NCI-H2171 (cell line): ENCODE results near the gene SDC3.
A peak's percentile ranks its signal among the peaks of the same experiment; 100 is the strongest.

Experiments used
- DNase-seq: peaks from one replicate; lab custom pipeline; 2025; lab: John Stamatoyannopoulos, UW

SDC3 gene

DNA sequence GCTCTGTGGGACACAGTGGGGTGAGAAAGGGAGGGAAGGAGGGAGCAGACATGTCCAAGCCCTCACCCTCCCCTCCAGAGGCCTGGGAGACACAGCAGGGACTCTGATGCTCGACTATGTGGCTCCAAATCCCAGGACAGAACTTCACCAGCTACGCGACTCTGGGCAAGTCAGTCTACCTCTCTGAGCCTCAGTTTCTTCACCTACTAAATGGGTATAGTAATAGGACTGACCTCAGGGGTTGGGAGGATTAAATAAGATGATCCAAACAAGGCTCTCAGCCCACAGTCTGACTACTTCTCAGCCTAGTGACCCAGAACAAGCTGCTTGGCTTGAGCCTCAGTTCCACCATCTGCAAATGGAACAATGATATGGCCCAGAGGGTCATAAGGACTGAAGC lies 19.6 kb downstream of the SDC3 start:
- DNase-seq = no peak

DNA sequence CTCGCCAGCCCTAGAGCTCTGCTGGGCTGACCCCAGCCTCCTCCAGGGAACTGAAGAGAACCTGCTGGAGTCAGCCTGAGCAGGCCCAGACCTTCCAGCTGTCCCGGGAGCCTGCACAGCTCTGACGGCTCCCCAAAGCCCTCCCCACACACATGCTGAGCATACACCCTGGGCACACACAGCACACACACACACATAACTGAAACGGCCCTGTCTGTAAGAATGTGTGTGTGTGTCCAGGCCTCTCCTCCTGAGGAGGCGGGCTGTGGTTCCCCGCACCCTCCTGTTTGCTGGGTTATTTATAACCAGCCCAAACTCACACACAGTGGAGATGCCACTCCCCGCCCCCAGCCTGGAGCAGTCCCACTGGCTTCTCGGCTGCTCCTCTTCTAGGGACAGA lies 20.2 kb downstream of the SDC3 start:
- no peak for DNase-seq

DNA sequence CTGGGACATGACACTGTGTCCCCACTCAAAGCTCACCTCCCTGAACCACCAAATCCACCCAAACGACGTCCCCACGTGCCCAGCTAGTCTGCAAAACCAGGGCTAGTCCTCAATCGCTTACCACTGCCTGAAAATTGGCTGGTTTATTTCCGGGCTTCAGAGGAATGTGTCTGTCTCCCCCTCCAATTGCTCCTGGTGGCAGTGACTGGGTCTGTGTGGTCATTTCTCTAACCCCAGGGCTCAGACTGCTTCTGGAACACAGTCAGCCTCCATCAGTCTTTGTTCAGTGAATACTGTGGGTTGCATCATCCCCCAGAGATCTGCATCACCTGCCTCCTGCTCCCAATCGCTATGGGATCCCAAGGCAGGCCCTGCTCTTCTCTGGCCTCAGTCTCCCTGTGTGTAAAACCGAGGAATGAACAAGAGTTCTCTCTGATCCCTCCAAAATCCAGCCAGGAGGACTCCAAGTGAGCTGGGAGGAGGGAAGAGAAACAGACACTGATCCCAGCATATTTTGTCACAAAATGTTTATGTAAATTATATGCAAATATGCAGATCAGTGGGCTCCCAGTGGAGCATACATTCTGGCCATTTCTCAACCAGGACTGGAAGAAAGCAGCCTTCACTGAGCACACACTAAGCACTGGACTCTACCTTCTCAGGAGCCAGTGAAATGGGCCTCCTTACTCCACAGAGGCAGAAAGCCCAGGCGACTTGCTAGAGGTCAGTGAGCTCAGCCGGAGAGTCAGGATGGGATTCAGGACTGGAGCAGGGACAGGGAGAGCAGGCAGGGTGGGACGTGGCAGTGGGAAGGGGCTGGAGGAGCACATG lies 20.9 kb downstream of the SDC3 start:
- DNase-seq = no peak

DNA sequence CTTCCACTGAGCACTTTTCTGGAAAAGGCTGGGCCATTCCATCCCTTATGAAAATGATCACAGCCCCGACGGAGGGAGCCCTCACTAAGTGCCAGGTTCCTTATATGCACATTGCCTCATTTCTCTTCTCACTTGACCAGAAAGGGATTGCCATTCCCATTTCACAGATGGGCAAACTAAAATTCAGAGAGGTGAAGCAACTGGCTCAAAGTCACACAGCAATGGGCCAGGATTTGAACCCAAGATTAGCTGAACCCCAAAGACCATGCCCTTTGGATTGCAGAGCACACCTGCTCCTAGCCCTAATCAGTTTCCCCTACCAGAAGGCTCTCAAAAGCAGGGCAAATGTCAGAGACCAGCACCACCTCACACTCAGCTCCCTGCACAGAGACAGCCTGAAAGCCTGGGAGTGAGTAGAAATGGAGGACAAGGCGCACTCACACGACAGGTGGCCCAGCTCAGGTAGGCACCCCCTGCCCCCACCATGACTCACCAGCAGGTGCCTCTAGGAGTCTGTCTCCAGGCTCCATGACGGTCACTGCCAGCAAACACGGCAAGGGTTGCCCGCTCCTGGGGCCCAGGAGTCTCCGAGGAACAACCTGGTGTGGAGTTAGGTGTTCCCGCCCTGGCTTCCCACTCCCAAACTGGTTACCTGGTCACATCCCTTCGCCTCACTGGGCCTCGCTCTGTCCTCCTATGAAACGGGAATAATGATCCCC lies 21.7 kb downstream of the SDC3 start:
- no peak for DNase-seq

DNA sequence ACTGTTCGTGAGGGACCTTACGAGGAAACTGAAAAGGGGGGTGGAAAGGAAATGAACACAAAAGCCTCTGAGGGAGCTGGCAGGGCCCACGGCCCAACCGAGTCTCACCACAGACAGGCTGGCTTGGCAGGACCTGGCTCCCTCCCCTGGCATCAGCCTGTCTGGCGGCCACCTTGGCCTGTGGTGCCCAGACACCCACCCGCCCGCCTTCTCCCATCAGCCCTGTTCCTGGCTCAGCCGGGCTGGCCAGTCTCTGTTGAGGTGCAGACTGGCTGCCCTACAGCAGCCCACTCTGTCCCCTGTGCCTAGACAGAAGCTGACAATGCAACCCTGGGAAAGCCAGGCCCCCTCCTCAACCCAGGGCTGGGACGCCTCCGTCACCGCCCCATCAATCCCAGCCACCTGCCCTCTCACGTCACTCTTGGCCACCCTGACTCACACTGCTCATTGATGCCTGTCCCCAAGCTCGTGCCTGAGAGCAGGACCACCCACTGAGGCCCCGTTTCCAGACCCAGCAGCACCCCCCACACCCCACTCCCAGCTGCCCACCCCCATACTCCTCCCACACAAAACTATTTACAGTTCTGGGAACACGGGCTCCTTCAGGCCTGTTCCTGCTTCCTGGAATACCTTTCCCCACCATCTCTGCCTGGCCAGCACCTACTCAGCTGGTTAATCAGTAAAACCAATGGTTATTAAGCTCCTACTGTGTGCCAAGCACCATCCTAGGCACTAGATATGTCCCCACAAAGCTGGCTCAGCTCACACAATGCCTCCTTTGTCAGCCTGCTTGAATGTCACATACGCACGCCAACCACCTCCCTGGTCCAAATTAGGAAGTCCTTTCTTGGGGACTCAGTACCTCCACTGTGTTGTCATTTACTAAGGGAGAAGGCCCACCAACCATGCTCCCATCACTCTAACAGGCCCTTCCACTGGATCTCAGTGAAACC lies 22.7 kb downstream of the SDC3 start:
- no peak for DNase-seq

DNA sequence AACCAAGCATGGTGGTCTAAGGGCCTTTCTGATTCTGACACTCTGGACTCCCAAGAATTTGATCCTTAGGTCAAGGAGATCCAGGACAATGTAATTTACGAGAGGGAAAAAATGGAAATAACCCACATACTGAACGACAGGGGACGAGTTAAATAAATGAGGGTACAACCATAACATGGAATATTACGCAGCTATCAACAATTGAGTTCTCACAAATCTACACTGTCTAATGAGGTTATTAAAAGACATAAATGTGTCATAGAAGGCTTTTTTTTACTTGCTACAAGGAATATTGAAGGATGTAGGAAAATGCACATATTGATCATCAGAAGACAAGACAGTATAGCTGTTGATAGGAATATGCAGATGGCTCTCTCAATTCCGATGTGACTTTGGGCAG lies 23.8 kb downstream of the SDC3 start:
- no peak for DNase-seq

DNA sequence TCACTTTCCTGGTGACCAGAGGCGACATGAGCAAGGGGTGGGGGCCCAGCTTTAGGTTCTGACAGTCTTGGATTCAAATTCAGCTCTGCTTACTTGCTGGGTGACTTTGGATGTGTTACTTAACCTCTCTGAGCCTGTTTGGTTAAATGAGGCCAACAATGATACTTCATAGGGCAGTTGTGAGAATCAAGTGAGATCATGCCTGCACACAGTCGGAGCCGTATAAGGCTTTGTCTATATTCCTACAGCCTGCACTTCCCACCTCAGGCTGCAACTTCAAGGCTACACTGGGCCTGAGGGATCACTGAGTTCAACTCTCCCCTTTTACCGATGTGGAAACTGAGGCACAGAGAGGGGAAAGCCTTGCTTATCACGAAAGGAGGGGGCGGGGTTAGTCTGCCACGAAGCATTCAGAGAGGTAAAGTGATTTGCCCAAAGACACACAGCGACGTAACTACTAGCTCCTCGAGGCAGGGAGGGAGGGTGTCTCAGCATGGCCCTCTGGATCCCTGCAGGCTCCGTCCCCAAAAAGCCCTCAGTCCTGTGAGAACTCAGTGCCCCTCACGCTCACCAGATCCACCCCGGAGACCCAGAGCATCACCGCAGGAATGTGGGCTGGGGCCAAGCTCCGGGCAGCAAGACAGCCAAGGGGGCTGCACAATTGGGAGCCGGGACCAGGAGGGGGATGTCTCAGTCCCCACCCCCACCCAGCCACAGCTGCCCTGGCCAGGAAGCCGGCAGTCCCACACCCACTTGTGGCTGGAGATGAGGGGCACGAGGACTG lies 25.0 kb downstream of the SDC3 start:
- DNase-seq = no peak

DNA sequence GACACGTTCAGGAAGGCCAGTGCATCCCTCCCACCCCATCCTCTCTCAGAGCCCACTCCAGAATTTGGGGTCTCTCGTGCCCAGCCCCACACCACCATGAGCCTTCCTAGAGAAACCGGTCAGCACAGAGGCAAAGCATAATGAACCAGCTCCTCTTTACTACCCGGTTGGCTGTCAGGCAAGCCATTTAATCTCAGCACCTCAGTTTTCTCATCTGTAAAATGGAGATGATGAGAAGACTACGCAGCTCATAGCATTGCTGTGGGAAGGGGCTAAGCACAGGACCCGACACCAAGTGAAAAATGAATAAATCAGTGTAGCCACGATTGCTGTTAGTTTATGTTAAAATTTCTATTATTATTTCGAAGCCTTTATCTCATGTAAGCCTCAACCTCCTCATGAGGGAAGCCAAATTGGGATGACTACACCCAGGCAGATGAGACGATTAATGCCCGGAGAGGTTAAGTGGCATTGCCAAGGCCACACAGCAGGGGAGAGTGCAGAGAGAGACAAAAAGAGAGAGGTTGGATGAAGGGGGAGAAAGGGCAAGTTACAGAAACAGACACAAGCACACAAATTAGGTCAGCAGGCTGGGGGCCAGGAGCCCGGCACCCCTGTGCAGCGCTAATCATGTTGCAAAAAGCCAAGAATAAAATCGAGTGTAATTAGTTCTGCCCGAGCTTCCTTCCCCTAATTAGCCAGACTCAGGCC lies 25.7 kb downstream of the SDC3 start:
- DNase-seq = no peak

DNA sequence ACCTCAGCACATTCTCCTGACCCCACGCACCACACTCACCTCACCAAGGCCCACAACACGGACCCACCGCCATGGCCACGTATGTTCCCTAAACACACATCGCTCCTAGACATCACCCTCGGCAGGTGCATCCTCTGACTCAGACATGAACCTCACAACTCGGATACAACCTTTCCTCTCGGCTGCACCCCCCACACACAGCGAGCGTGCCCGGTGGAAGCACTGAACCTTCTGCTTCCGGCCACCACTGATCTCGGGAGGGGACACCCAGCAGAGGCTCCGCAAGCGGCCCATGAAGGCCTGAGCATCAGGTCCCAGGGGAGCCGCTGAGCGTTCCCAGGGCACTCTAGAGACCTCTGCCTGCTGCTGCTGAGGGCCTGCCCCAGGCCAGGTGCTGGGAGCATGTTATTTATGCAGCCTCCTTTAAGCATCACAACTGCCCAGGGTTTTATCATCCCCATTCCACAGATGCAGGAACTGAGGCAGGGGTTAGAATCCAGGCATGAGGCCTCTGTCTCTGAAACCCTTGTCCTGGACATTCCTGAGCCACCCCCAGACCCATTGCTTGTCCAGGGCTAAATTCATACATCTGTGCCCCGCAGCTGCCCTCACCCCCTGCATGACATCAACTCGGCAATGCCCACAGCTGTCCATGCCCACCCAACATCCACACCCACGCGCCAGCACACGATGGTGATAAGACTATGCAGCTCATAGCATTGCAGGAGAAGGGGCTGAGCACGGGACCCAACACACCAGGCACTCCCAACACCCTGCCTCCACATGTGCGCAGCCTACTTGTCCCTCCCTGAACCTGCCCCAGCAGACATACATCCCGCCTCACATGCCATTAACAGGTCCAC lies 27.0 kb downstream of the SDC3 start:
- DNase-seq = no peak

DNA sequence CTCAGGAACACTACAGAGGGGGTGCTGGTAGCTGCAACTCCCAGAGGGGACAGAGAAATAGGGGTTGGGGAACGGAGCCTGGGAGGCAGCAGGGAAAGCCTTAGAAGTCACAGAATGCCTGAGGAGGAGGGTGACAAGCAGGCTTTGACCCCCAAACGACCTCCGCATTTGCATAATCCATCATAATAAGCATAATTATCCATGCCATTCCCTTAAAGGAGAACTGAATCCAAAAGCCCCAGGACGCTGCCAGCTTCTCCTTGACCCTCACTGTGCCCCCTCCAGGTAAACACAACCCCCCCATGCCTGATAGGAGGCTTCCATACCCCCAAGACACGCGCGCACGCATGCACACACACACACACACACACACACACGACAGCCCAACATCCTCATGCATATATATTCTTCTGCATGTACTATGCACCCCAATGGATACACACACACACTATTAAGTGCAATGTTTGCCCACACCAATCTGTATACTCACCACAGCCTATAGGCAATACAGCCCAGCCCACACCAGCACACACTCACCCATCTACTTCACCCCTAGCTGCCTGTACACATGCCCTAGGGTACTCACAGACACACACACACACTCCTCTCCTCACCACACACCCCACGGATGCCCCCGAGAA lies 27.8 kb downstream of the SDC3 start:
- DNase-seq = no peak

DNA sequence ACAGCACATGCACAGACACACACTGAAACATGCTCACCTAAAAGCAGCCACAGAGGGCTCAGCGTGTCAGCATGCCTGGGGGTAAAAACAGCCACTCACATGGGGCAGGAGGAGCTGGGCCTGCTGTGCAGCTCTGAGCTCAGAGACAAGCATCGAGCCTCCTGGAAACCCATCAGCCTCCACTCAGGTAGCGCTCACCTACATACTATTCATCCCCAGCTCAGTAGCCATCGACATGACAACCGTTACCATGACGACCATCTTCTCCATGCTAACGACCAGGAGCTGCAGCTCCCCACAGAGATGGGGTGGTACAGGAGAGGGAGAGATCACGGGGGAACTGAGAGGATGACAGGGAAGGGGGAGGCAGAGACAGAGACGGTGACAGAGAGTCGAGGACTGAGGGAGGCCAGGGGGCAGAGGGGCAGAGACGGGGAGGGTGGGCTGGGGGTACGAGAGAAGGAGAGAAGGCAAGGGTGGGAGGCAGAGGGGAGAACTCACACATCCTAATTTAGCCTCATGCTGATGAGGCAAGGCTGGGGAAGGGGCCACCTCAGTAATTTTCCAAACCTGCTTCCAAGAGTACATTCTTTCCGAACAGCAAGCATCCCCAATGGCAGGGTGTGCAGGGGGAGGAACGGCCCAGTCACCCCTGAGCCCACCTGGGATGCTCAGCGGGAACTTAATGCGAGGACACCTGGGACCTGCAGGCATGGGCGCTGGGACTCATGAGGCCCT lies 28.4 kb downstream of the SDC3 start:
- DNase-seq = peak; percentile 60

DNA sequence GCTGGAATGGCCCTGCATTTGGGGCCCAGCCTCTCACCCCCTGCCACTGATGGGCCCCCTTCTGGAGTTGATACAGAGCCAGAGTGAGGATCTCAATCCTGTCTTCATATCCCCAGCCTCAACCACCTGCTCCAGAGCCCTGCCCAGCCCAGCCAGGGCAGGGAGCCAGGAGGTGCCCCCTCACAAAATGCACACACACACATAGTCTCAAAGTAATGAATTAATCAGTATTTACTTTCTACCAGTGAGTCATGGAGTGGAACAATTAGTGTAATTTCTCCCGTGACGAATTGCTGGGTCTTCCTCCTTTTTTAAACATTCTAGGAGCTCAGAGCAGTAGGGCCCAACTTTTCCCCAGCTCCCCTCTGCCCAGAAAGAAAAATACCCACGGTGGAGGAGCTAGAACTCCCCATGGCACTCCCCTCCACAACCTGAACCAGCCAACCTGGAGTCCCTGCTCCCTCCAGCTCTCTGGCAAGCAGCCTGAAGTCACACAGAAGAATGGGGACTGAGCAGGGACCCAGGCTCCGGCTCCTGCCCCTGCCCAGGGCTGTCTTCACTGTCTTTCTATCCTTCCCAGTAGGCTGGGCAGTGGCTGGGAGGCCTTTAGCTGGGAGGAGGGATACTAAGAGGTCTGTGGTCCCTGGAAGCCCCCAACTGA lies 29.3 kb downstream of the SDC3 start:
- DNase-seq = no peak

DNA sequence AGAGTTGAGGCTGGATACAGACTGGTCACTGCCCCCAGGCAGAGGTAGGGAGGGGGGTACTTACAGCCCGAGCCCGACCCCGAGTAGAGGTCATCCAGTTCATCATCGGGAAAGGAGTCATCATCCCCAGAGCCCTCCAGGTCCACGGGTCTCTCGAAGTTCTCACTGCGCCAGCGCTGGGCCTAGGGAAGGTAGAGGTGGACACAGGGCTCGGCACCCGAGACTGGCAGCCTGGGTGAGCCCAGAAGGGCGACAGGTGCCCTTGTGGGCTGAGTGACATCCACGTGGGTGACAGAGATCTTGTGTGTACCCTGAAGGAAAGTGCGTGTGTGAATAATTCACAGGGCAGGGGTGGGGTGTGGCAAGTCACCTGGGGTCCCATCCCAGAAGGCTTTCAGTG lies 30.0 kb downstream of the SDC3 start:
- DNase-seq = no peak

DNA sequence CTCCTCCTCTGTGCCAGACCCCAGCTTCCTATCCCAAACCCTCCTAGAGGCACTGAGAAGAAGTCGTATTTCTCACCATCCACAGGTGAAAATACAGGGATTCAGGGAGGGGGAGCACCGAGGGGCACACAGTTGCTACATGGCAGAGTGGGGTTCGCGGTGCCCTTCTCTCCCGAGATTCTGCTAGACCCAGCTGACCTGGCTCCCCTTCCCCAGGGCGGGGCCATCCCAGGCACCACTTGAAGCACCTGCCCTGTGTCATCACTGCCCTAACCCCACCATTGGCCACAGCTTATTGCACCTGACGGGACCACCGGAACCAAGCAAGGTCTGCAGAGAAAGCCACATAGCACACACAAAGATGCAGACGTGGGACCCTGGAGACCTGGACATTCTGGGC lies 30.5 kb downstream of the SDC3 start:
- no peak for DNase-seq

DNA sequence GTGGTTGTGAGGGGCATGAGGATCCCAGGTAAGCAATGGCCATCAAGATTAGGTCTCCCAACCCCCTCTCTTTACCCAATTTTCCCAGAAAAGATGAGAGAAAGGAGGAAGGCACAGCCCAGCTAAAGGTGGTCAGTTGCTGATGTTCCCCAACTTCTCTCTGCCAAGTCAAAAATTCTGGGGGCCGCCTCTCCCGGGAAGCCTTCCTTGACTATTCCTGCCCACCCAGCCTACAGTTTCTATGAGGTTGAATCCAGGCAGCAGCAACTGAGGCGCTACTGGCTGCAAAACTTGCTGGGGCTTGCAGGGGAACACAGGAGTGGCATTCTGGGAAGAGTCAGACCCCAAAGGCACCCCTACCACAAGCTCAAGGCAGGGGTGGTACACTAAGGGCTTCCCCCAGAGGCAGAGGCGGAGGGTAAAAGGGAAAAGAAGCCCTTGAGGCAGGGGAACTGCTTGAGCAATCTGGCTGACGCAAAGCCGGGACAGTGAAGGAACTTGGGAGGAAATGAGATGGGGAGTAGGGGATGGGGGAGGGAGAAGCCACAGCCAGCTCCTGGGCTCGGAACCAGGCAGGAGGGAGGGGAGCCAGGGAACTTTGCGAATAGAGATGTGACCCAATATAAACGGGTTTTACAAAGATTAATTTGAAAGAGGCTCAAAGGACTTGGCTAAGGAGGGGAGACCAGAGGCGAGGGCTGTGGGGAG lies 31.2 kb downstream of the SDC3 start:
- no peak for DNase-seq

DNA sequence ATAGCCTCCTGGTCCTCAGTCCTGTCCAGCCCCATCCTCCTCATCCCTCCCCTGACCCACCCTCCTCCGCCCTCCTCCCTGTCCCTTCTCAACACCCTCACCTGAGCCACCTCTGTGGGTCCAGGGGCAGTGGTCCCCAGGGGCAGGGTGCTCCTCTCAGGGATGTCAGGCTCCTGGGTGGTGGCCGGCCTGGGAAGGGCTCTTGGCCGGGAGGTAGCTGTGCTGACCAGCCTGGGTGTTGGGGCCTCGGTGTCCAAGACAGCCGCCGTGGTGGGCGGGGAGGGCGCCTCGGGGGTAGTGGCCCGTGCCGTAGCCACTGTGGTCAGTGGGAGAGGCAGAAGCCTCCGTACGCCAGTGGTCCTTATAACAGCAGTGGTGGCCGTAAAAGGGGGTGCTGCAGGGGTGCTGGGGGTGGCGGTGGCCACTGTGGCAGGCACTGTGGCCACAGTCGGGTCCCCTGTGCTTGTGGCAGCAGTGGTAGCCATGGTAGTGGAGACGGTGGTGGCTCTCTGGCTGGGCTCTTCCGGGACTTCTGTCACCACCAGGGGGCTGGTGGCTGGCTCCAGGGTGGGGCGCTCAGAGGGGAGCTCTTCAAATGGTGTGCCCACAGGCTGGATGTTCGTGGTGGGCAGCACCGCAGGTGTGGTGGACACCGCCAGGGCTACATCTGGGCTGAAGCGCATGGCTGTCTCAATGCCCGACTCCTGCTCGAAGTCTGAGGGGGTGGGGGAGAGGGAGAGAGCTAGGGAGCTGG lies 31.9 kb downstream of the SDC3 start:
- no peak for DNase-seq

DNA sequence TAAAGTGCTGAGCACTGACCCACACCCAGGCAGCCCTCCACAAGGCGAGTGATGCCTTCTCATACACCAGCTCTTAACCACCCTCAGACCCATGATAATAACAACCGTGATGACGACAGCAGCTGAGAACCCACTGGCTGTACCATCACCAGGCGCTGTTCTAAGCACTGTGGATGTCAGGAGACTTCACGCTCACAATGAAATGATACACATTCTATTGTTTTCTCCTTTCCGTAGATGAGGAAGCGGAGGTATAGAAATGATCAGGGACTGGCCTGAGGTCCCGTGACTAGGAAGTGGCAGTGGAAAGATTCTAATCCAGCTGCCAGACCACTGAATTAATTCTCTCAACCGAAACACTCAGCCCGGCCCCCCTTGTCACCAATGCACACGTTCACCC lies 32.6 kb downstream of the SDC3 start:
- no peak for DNase-seq
